Stimulated activated CD4-positive, alpha-beta T cell treated with anti-CD3 and anti-CD28 coated beads, TNF-alpha, amount 100 ng/mL, for 4 hours (primary cell): ENCODE data around the gene CFAP99.

Experiments
- DNase-seq, 3 experiments: peaks; one replicate each; pipeline ENCODE4 v3.0.0-alpha.2; 2020; ENCODE audit warnings: low read depth in 3 of 3

Gene CFAP99

GRCh38 chr4:2411786-2412510 lies 6.8 kb upstream of the CFAP99 start:
- DNase-seq = no peak

- DNase-seq = peak in 1 of 3 experiments; percentile 48
Observed at GRCh38 chr4:2412534-2412884, 6.2 kb upstream of the CFAP99 start.

- DNase-seq = peak; percentile 53 to 74 (median 66)
Observed at GRCh38 chr4:2412885-2413716, 5.7 kb upstream of the CFAP99 start.

- no peak for DNase-seq
Observed at GRCh38 chr4:2413821-2414610, 4.7 kb upstream of the CFAP99 start.

- DNase-seq = no peak
Observed at GRCh38 chr4:2415213-2415612, 3.5 kb upstream of the CFAP99 start.

- no peak for DNase-seq
Observed at GRCh38 chr4:2415881-2416563, 2.7 kb upstream of the CFAP99 start.

GRCh38 chr4:2416564-2417225 lies 2.1 kb upstream of the CFAP99 start:
- no peak for DNase-seq

GRCh38 chr4:2417226-2417764 lies 1.5 kb upstream of the CFAP99 start:
- no peak for DNase-seq

DNA sequence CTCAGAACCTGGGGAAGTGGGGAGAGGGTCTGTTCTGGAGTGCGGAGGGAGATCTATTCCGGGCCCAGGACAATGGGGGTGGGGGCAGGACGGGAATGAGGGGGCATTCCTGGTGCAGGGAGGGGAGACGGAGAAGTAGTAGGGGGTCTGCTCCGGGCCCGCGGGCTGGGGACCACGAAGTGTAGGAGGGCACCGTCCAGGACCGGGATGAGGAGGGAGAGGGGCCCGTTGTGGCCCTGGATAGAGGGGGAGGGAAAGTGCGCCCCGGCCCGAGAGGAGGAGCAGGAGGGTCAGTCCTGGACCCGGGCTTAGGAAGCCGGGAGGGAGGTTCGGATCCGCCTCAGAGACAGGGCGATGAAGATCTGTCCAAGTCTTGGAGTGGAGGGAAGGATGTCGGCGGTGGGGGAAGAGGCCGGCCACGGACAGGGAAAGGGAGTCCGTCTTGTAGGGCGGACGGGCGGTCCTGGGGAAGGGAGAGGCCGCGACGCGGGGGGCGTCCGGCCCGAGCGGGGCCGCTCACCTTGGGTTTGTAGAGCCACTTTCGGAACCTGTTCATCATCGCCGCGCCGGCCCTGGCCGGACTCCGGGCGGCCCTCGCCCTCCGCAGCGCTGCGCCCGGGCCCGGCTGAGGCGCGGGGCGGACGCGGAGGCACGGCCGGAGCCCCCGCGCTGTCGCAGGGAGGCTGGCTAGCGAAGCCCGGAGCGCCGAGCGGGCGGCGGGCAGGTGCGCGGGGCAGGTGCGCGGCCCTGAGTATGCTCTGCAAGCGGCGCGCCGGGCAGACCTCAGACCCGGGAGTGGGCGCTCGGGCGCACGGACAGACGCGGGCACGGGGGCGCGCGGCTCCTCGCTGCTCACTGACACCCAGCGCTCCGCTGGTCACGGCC lies 748 bp upstream of the CFAP99 start, which contains the start of gene ZFYVE28:
Gene ZFYVE28, minus strand, starts transcription at position 881 of the 885 bp plus-strand sequence. Its CDS starts 322 bp downstream, at position 559.
- DNase-seq = no peak

- DNase-seq = no peak
Observed at GRCh38 chr4:2419814-2420213, 1.1 kb downstream of the CFAP99 start.

DNA sequence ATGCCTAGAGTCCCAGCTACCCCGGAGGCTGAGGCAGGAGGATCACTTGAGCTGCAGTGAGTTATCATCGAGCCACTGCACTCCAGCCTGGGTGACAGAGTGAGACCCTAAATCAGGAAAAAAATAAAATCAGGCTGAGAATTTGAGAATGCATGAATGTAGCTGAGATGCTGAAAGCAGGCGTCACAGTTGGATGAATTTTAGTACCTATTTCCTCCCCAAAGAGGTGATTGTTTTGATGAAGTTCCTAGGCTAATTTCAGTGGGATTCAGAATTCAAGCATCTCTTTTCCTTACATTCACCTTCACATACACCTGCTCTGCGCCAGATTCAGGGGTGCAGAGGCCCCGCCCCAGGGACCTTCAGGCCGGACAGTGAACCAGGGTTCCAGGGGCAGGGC lies 3.2 kb downstream of the CFAP99 start:
- no peak for DNase-seq

- DNase-seq = no peak
Observed at GRCh38 chr4:2423066-2423465, 4.3 kb downstream of the CFAP99 start.

- DNase-seq = no peak
Observed at GRCh38 chr4:2423695-2424094, 4.9 kb downstream of the CFAP99 start.

GRCh38 chr4:2424581-2424980 lies 5.8 kb downstream of the CFAP99 start:
- DNase-seq = no peak

DNA sequence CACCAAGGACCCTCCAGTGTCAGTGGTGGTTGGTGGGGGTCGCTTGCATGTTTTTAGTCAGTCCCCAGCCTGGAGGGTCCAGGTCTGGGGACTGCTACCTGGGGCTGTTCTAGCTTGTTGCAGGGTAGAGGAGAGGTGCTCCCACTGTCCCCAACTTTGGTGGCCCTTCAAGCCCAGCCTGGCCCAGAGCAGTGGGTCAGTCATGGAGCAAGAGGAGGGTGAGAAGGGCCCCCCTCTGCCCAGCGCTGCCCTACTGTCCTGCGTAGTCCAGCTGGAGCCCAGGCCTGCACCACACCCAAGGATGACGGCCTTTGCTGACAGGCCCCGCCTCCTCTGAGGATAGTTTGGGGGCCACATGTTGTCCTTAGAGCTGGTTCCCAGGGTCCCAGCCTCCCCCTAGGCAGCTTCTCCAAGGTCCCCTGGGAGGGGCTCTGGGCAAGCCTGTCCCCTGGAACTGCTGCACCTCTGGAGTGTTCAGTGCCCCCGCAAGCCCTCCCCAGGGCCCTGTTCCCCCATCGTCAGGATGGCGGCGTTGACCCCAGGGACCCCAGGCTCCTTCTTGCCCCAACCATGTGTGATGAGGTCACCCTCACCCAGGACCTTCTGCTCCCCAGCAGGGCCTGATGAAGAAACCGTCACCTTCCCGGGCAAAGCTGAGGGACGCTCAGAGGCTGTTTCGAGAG lies 6.8 kb downstream of the CFAP99 start:
- no peak for DNase-seq

GRCh38 chr4:2426069-2426397 lies 7.3 kb downstream of the CFAP99 start:
- DNase-seq = no peak

- no peak for DNase-seq
Observed at GRCh38 chr4:2426711-2427275, 8.0 kb downstream of the CFAP99 start.

DNA sequence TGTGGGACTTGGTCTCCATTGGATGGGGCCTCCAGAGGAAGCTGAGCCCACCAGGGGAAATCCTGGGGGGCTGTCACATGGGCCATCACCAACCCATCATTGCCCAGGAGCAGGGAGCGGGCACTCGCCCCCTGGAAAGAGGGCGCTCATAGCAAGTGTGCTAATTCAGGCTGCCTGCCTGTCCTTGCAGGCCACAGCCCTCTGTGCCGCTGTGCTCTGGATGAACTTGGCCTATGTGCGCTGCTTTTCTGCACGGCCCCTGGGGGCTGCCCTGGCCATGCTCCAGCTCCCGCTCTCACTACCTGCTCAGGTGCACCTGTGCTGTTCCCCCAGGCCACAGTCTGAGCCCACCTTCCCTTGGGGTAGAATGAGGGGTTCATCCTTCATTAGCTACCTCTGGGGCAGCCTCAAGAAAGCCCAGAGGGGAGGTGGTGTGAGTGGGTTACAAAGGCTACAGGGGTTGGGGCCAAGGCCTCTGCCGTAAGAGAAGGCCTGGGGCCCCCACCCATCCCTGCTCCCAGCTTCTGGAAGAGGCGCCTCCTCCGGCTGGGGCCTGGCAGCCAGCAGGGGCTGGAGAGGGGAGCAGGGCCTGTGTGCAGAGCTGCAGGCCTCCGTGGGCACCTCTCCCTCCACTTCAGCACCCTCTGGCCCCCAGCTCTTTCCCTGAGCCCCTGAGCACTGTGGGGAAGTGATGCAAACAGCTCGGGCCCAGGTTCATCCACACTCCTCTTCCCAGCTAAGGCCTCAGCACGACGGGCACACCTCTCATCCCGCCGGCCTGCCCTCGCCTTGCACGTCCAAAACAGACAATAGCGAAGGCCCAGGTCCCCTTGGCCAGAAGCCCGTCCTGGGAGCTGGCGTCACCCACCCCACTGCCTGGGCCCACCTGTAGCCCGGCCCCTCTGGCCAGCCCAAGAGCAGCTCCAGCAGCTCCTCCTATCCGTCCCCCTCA lies 8.9 kb downstream of the CFAP99 start:
- no peak for DNase-seq
